Amniotic stem cell (primary cell): ENCODE data around the gene KRTAP12-4.
"Not testable (repeated sequence)": the region's sequence is repeated elsewhere in the genome, so short reads cannot be mapped to it uniquely, and the experiment has no call there.

Experiments
- DNase-seq: peaks from one replicate; lab custom pipeline; 2025; lab: John Stamatoyannopoulos, UW

The KRTAP12-4 gene, protein sequence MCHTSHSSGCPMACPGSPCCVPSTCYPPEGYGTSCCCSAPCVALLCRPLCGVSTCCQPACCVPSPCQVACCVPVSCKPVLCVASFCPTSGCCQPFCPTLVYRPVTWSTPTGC

GRCh38 chr21:44654576-44655175 is at the start of gene KRTAP12-4:
Gene KRTAP12-4, minus strand, starts transcription at chr21:44654659. Its CDS starts 45 bp downstream, at chr21:44654614.
- DNase-seq = no peak

DNA sequence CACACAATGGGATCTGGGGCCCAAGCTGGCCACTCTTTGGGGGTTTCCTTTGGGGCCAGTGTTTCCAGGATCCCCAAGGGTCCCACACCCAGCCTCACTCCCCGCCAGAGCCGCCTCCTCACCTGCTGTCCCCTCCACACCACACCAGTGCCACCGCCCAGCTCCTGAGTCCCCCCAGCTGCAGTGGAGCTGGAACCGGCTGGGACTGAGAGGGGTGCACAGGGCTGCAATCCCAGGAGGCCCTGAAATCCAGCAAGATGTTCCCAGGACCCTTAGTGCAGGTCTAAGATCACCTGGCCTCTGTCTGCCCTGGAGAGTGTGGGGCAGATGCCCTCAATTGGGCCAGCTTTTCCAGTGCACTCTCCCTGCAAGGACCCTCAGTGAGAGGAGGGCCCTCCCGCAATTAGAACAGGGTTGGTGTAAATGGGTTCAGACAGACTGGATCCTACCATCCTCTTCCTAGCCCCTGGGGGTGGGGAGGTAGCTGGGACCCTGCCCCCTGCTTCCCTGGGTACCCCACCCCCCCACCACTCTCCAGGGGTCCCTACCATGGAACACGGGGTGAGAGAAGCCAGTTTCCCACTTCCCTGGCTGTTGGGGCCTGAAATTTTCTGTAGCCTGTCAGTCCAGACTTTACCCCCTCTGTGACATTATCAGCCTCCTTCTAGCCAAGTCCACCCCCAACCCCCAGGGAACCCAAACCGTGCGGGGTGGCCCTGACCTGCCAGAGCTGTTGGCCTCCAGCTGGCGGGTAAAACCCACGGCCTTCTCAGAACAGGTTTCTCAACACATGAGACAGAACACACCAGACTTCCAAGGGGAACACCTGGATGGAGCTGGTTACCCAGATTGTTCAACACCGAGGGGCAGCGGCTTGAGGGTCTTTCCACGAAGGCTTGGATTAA is 49.5 kb upstream of the KRTAP12-4 start:
- no peak for DNase-seq

DNA sequence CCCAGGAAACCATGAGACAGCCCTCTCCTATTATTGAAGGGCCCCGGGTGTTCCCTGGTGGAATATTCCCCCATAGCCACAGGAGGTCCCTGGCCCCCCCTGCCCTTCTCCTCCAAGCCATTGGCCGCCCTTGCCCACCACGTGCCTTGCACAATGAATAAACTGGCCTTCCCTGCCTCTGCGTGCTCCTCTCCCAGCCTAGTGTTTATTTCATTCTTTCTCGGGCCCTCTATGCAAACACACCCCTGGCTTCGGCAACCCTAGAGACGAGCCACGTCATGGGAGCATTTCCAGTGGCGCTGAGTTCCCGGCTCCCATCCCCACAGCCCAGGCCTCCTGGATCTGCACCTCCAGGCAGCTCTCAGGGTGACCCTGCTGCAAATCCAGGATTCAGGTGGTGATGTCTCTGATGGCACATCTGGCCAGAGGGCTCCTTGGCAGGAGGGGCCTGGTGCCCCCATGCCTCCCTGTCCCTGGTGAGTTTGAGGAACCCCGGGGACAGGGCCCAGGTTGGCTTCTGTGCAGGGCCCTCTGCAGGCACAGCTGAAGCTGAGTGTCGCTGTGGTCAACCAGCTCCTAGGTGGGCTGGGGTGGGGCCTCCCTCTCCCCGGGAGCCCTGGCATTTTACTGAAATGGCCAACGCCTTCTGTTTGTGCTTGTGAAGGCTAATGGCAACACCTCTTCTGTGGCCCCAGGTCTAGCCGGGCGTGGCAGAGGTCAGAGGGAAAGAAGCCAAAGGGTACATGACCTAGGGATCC is 48.7 kb upstream of the KRTAP12-4 start:
- DNase-seq = no peak

GRCh38 chr21:44702111-44702972 is 47.9 kb upstream of the KRTAP12-4 start:
- DNase-seq = no peak

GRCh38 chr21:44701541-44701940 is 47.1 kb upstream of the KRTAP12-4 start:
- no peak for DNase-seq

DNA sequence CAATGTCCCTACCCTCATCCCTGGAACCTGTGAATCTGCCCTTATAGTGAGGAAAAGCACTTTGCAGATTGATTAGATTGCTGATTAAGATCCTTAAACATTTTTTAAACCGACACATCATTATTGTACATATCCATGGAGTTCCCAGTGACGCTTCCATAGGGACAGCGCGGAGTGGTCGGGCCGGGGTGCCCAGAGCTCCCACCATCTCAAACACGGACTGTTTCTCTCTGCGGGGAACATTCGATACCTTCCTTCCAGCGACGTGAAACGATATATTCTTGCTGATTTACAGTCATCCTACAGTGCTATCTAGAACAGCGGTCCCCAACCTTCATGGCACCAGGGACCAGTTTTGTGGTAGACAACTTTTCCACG is 46.6 kb upstream of the KRTAP12-4 start:
- DNase-seq = no peak

GRCh38 chr21:44700101-44701022 is 45.9 kb upstream of the KRTAP12-4 start:
- DNase-seq = no peak

- no peak for DNase-seq
These were observed 45.1 kb upstream of the KRTAP12-4 start for GRCh38 chr21:44699502-44700001.

DNA sequence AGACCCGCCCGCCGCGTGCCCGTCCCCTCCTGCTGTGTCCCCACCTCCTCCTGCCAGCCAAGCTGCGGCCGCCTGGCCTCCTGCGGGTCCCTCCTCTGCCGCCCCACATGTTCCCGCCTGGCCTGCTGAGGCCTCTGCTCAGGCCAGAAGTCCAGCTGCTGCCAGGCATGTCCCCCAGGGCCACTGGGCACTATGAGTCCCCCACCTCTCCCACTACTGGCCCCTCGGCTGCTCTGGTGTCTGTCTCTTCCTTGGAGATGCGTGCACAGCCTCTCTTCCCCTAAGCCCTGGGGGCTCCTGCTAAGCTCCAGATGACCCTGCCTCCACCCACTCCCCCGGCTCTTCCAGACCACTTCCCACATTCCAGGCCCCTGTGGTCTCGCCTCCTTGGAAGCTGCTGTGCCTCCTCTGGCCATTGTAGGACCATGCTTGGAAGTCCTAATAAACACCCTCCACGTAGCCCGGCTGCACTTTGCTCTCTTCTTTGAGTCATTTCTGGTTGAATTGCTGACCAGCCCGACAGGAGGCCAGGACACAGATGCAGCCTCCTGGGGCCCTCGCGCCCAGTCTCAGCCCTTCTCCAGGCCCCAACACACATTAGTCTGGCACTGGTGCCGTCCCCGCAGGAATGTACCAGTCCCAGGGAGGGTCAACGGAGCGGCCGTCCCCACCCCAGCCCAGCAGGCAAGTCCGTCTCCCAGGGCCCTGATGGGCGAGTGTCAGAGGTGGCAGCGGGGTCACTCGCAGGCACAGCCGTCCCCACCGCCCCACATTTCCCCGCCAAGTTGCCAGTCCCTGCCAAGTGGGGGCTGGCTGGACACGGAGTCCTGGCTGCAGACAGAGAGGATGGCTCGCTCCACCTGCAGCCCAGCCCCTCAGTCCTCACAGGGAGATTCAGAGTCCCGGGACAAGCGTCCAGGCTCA is 43.6 kb upstream of the KRTAP12-4 start:
- DNase-seq = no peak

DNA sequence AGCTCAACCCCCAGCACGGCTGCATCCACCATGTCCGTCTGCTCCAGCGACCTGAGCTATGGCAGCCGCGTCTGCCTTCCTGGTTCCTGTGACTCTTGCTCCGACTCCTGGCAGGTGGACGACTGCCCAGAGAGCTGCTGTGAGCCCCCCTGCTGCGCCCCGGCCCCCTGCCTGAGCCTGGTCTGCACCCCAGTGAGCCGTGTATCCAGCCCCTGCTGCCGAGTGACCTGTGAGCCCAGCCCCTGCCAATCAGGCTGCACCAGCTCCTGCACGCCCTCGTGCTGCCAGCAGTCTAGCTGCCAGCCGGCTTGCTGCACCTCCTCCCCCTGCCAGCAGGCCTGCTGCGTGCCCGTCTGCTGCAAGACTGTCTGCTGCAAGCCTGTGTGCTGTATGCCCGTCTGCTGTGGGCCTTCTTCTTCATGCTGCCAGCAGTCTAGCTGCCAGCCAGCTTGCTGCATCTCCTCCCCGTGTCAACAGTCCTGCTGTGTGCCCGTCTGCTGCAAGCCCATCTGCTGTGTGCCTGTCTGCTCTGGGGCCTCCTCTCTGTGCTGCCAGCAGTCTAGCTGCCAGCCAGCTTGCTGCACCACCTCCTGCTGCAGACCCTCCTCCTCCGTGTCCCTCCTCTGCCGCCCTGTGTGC is 42.8 kb upstream of the KRTAP12-4 start, which contains the start of gene KRTAP10-12:
TSS of gene KRTAP10-12 (plus strand) at position 1 of the 639 bp plus-strand sequence. CDS start at position 31, 30 bp downstream.
- not testable (repeated sequence) for DNase-seq

- no peak for DNase-seq
These were observed 42.1 kb upstream of the KRTAP12-4 start for GRCh38 chr21:44696572-44696971.

- no peak for DNase-seq
These were observed 41.2 kb upstream of the KRTAP12-4 start for GRCh38 chr21:44695641-44696040.

DNA sequence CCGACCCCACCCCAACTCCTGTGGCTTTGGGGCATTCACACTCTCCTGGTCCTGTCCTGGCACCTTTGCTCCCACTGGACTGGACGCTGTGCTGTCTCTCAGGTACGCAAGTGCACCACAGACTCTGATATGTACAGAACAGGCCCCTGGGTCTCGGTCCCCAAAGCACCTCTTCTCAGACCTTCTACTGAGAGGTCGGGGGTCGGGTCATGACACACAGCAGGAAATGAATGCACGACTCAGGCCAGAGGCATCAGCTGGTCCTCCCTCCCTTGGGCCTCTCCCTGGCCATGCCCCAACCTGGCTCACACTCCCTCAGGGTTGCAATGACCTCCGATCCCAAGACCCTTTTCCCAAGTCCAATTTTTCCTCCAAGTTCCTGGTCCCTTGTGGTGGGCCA is 40.7 kb upstream of the KRTAP12-4 start:
- no peak for DNase-seq

- no peak for DNase-seq
These were observed 40.3 kb upstream of the KRTAP12-4 start for GRCh38 chr21:44694776-44695175.

DNA sequence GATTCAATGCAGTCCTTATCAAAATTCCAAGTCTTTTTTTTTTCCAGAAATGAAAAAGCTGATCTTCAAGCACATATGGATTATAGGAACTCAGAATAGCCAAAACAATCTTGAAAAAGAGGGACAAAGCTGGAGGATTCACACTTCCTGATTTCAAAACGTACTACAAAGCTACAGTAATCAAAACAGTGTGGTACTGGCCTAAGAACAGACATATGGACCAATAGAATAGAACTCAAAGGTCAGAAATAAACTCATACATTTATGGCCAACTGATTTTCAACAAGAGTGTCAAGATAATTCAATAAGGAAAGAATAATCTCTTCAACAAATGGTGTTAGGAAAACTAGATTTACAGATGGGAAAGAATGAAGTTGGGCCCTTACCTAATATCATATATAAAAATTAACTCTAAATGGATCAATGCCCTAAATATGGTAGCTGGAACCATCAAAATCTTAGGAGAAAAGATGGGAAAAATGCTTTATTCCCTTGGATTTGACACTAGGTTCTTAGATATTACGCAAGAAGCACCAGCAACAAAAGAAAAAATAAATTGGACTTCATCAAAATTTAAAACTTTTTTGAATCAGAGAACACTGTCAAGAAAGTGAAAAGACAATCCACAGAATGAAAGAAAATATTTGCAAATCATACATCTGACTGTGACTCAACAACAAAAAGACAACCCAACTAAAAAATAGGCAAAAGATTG is 38.5 kb upstream of the KRTAP12-4 start:
- DNase-seq = no peak

GRCh38 chr21:44691686-44692085 is 37.2 kb upstream of the KRTAP12-4 start:
- no peak for DNase-seq

GRCh38 chr21:44689740-44690139 is 35.3 kb upstream of the KRTAP12-4 start:
- not testable (repeated sequence) for DNase-seq

DNA sequence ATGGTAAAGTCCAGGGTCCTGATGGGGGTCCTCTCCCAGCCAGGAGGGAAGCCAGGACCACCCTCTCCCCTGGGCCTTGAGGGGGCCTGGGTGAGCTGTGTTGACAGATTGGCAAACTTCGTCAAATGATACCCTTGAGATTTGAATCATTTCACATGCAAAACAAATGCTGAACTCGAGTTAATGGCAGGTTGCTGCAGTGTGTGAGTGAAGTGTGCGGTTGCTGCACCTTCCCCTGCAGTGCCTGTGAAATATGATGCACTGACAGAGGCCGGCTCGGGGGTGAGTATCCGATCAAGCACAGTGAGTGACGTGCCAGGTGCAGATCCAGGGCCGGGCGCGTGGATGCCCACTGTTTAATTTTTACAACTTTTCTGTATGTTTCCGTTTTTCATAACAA is 33.2 kb upstream of the KRTAP12-4 start:
- no peak for DNase-seq
